GM12878 (cell line): ENCODE results near the gene PACS1. TPM values are rescaled to one million over a fixed set of nuclear protein-coding genes. Genes with fewer than 3 reads are reported as not detected.

Experiments used
- BHLHE40 ChIP-seq, 2 experiments: fragments of 450-650 bp in 1 of 2; IDR thresholded peaks; 2 replicates each; pipeline ENCODE4 v1.6.1; 2011 to 2017; ENCODE audit warnings: low read depth in 2 of 2, borderline replicate concordance in 1 of 2, improper control_type of control experiment in 1 of 2, low read length in 1 of 2, mild to moderate bottlenecking in 1 of 2
- BRCA1 ChIP-seq: IDR thresholded peaks from 2 replicates; pipeline ENCODE4 v1.6.1; 2011; ENCODE audit warnings: low read depth, low read length, improper control_type of control experiment
- EGR1 ChIP-seq, 2 experiments: IDR thresholded peaks; 1 replicate in 1 of 2; 2 replicates in 1 of 2; pipeline ENCODE4 v1.6.1; 2011 to 2012; ENCODE audit warnings: low read depth in 2 of 2, low read length in 2 of 2, borderline replicate concordance in 1 of 2, mild to moderate bottlenecking in 1 of 2, moderate library complexity in 1 of 2
- HDAC6 ChIP-seq: fragments of 200-600 bp; sonication (generic); IDR thresholded peaks from one replicate; pipeline ENCODE4 v1.8.0; 2017; ENCODE audit warnings: antibody characterized with exemption; ENCODE audit not compliant: unreplicated experiment
- KAT2A ChIP-seq: conservative IDR thresholded peaks from 2 replicates; pipeline ENCODE4 v1.6.1; 2011; ENCODE audit warnings: low read depth, low read length; ENCODE audit not compliant: control insufficient read depth
- KDM1A ChIP-seq: fragments of 200-600 bp; sonication (generic); IDR thresholded peaks from 2 replicates; pipeline ENCODE4 v1.6.1; 2016; ENCODE audit warnings: borderline replicate concordance
- MEF2B ChIP-seq: fragments of 450-650 bp; IDR thresholded peaks from 2 replicates; pipeline ENCODE4 v1.6.1; 2018; ENCODE audit warnings: mild to moderate bottlenecking, moderate library complexity; ENCODE audit not compliant: partially characterized antibody, poor library complexity, severe bottlenecking
- NFYB ChIP-seq: IDR thresholded peaks from 2 replicates; pipeline ENCODE4 v1.6.1; 2011; ENCODE audit warnings: low read depth, mild to moderate bottlenecking, low read length, improper control_type of control experiment, moderate library complexity; ENCODE audit not compliant: insufficient read depth
- NR2C2 ChIP-seq: IDR thresholded peaks from 2 replicates; pipeline ENCODE4 v1.6.1; 2011; ENCODE audit warnings: borderline replicate concordance, low read depth; ENCODE audit not compliant: control insufficient read depth, insufficient read length
- RAD21 ChIP-seq: IDR thresholded peaks from 2 replicates; pipeline ENCODE4 v1.6.1; 2011; ENCODE audit warnings: mild to moderate bottlenecking, low read depth, low read length, moderate library complexity; ENCODE audit not compliant: insufficient read depth
- SMAD5 ChIP-seq: IDR thresholded peaks from 2 replicates; pipeline ENCODE4 v1.6.1; 2016; ENCODE audit warnings: antibody characterized with exemption, low read depth
- SRF ChIP-seq, 2 experiments: IDR thresholded peaks; 2 replicates each; pipeline ENCODE4 v1.6.1; 2011; ENCODE audit warnings: low read depth in 2 of 2, low read length in 2 of 2, mild to moderate bottlenecking in 1 of 2, moderate library complexity in 1 of 2
- TCF7 ChIP-seq: IDR thresholded peaks from 2 replicates; pipeline ENCODE4 v1.6.1; 2014; ENCODE audit warnings: antibody characterized with exemption, borderline replicate concordance
- ZNF207 ChIP-seq: fragments of 450-650 bp; IDR thresholded peaks from 2 replicates; pipeline ENCODE4 v1.6.1; 2014; ENCODE audit warnings: antibody characterized with exemption, mild to moderate bottlenecking, borderline replicate concordance
- ZNF24 ChIP-seq: fragments of 450-650 bp; IDR thresholded peaks from 2 replicates; pipeline ENCODE4 v1.6.1; 2017; ENCODE audit warnings: antibody characterized with exemption, mild to moderate bottlenecking
- ZNF274 ChIP-seq: IDR thresholded peaks from one replicate; pipeline ENCODE4 v1.8.0; 2011; ENCODE audit not compliant: insufficient read length, insufficient read depth
- polyA plus RNA-seq, 11 experiments: library from polyadenylated mRNA; depleted of rRNA in 4 of 11; unstranded in 6 of 11; stranded (reverse) in 5 of 11; fragments of >200 nt; fragmentation: Nextera tagmentation in 4 of 11; fragmentation: Illumina TruSeq in 1 of 11; extraction: Ambion mirVana in 4 of 11; extraction: Trizol in 1 of 11; gene quantifications; 1 replicate in 1 of 11; 2 replicates in 10 of 11; pipeline versions ENCODE4 v1.2.1 to v1.2.3, GENCODE V29; 2011 to 2016; ENCODE audit warnings: inconsistent platforms in 2 of 11, missing spikeins in 2 of 11, low read depth in 1 of 11
- total RNA-seq, 4 experiments: library from RNA; depleted of rRNA in 3 of 4; stranded (reverse); fragments of >200 nt in 3 of 4; fragmentation: Illumina TruSeq in 1 of 4; extraction: Trizol in 1 of 4; gene quantifications; 2 replicates each; pipeline versions ENCODE4 v1.2.1 to v1.2.3, GENCODE V29; 2013 to 2021
- TF ChIP-seq, protein P1 (sequence below): IDR thresholded peaks from 2 replicates; pipeline ENCODE4 v1.6.1; 2011; ENCODE audit warnings: borderline replicate concordance, low read depth, mild to moderate bottlenecking, moderate library complexity, mixed read lengths, low read length; ENCODE audit not compliant: insufficient read depth; ENCODE audit errors: extremely low read length
- TF ChIP-seq, protein P2 (sequence below): IDR thresholded peaks from 2 replicates; pipeline ENCODE4 v1.6.1; 2012; ENCODE audit warnings: low read depth, low read length, improper control_type of control experiment
- TF ChIP-seq, protein P3 (sequence below): fragments of 450-650 bp; IDR thresholded peaks from 2 replicates; pipeline ENCODE4 v1.6.1; 2017; ENCODE audit warnings: borderline replicate concordance
- TF ChIP-seq, protein P4 (sequence below): fragments of 450-650 bp; formaldehyde crosslinking; IDR thresholded peaks from 2 replicates; pipeline ENCODE4 v1.4.0; 2020; ENCODE audit warnings: mild to moderate bottlenecking, moderate library complexity
- TF ChIP-seq, protein P5 (sequence below): IDR thresholded peaks from 2 replicates; pipeline ENCODE4 v1.6.1; 2012; ENCODE audit warnings: low read depth, low read length, improper control_type of control experiment

PACS1 gene
- total and polyA plus RNA-seq, 10 of the 15 experiments (the other 5 are each of a cell fraction or from before 2014, with no cell fraction given), result 1.1 to 74.3 (median 17.9) TPM

DNA sequence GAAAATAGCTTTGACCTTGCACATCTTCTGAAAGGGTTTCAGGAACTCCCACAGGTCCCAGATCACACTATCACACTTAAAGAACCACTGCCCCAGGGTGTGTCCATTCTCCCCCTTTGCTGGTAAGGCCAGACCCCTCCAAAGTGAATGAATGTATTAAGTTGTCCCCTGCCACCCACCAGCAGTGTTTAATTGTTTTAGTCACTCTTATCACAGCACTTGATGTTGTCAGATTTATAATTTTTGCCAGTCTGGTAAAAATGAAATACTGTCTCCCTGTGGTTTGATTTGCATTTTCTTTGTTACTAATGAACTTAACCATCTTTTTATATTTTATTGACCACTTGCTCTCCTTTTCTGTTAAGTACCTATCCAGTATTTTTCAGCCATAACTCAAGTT lies 108.8 kb downstream of the PACS1 start (continued):
- TF ChIP-seq, protein P1, sequence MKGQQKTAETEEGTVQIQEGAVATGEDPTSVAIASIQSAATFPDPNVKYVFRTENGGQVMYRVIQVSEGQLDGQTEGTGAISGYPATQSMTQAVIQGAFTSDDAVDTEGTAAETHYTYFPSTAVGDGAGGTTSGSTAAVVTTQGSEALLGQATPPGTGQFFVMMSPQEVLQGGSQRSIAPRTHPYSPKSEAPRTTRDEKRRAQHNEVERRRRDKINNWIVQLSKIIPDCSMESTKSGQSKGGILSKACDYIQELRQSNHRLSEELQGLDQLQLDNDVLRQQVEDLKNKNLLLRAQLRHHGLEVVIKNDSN, result no peak
- TF ChIP-seq KDM1A (no peak), ZNF24 (0 out of 2 replicates have a peak, but pooled peaks have one; percentile 55), MEF2B (peak; percentile 9), HDAC6 (no peak), BRCA1 (no peak), ZNF274 (no peak), SRF (IDR thresholded peaks at IDR 0.05; ENCODE audit: low read depth in 2 of 2, low read length in 2 of 2) (no peak), ZNF207 (no peak), RAD21 (no peak), TCF7 (no peak), KAT2A (no peak), EGR1 (IDR thresholded peaks at IDR 0.05; ENCODE audit: borderline replicate concordance in 1 of 2, low read depth in 2 of 2, low read length in 2 of 2) (no peak), BHLHE40 (IDR thresholded peaks at IDR 0.05; ENCODE audit: borderline replicate concordance in 1 of 2, low read depth in 2 of 2, low read length in 1 of 2) (0 out of 4 replicates have a peak, but pooled peaks of 1 of the 2 experiments have one; percentile 13), SMAD5 (no peak), NR2C2 (no peak), NFYB (no peak)
- TF ChIP-seq, protein P2, sequence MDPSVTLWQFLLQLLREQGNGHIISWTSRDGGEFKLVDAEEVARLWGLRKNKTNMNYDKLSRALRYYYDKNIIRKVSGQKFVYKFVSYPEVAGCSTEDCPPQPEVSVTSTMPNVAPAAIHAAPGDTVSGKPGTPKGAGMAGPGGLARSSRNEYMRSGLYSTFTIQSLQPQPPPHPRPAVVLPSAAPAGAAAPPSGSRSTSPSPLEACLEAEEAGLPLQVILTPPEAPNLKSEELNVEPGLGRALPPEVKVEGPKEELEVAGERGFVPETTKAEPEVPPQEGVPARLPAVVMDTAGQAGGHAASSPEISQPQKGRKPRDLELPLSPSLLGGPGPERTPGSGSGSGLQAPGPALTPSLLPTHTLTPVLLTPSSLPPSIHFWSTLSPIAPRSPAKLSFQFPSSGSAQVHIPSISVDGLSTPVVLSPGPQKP, result no peak
- TF ChIP-seq, protein P3, sequence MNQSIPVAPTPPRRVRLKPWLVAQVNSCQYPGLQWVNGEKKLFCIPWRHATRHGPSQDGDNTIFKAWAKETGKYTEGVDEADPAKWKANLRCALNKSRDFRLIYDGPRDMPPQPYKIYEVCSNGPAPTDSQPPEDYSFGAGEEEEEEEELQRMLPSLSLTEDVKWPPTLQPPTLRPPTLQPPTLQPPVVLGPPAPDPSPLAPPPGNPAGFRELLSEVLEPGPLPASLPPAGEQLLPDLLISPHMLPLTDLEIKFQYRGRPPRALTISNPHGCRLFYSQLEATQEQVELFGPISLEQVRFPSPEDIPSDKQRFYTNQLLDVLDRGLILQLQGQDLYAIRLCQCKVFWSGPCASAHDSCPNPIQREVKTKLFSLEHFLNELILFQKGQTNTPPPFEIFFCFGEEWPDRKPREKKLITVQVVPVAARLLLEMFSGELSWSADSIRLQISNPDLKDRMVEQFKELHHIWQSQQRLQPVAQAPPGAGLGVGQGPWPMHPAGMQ, result no peak
- TF ChIP-seq, protein P4, sequence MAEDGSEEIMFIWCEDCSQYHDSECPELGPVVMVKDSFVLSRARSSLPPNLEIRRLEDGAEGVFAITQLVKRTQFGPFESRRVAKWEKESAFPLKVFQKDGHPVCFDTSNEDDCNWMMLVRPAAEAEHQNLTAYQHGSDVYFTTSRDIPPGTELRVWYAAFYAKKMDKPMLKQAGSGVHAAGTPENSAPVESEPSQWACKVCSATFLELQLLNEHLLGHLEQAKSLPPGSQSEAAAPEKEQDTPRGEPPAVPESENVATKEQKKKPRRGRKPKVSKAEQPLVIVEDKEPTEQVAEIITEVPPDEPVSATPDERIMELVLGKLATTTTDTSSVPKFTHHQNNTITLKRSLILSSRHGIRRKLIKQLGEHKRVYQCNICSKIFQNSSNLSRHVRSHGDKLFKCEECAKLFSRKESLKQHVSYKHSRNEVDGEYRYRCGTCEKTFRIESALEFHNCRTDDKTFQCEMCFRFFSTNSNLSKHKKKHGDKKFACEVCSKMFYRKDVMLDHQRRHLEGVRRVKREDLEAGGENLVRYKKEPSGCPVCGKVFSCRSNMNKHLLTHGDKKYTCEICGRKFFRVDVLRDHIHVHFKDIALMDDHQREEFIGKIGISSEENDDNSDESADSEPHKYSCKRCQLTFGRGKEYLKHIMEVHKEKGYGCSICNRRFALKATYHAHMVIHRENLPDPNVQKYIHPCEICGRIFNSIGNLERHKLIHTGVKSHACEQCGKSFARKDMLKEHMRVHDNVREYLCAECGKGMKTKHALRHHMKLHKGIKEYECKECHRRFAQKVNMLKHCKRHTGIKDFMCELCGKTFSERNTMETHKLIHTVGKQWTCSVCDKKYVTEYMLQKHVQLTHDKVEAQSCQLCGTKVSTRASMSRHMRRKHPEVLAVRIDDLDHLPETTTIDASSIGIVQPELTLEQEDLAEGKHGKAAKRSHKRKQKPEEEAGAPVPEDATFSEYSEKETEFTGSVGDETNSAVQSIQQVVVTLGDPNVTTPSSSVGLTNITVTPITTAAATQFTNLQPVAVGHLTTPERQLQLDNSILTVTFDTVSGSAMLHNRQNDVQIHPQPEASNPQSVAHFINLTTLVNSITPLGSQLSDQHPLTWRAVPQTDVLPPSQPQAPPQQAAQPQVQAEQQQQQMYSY, result no peak
- TF ChIP-seq, protein P5, sequence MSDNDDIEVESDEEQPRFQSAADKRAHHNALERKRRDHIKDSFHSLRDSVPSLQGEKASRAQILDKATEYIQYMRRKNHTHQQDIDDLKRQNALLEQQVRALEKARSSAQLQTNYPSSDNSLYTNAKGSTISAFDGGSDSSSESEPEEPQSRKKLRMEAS, result no peak
